Hepatocyte (in vitro differentiated cells): Measurements from ENCODE around the gene COQ10A. TPM values are rescaled to one million over a fixed set of nuclear protein-coding genes. Genes with fewer than 3 reads are reported as not detected.
"Not testable (repeated sequence)": the region's sequence is repeated elsewhere in the genome, so short reads cannot be mapped to it uniquely, and the experiment has no call there.

ENCODE experiments used
- DNase-seq: peaks from one replicate; pipeline ENCODE4 v3.0.0-alpha.2; 2016; ENCODE audit warnings: low spot score
- H2AFZ ChIP-seq: fragments of 200-600 bp; sonication (generic); 2 replicates; pipeline ENCODE4 v1.6.0; 2016; ENCODE audit warnings: antibody characterized with exemption, mild to moderate bottlenecking
- H3K27ac ChIP-seq: fragments of 200-600 bp; sonication (generic); 2 replicates; pipeline ENCODE4 v1.5.1; 2016; ENCODE audit warnings: mild to moderate bottlenecking
- H3K27me3 ChIP-seq: fragments of 200-600 bp; sonication (generic); 2 replicates; pipeline ENCODE4 v1.6.1; 2016
- H3K36me3 ChIP-seq: fragments of 200-600 bp; sonication (generic); replicated peaks from 2 replicates; pipeline ENCODE4 v1.5.1; 2016; ENCODE audit warnings: low read depth; ENCODE audit not compliant: insufficient read depth
- H3K4me1 ChIP-seq: fragments of 200-600 bp; sonication (generic); 2 replicates; pipeline ENCODE4 v1.5.1; 2016; ENCODE audit warnings: mild to moderate bottlenecking, moderate library complexity; ENCODE audit not compliant: insufficient read depth
- H3K4me2 ChIP-seq: fragments of 200-600 bp; sonication (generic); 2 replicates; pipeline ENCODE4 v1.6.0; 2016
- H3K4me3 ChIP-seq: fragments of 200-600 bp; sonication (generic); 2 replicates; pipeline ENCODE4 v1.5.1; 2016; ENCODE audit warnings: mild to moderate bottlenecking
- H3K79me2 ChIP-seq: fragments of 200-600 bp; sonication (generic); 2 replicates; pipeline ENCODE4 v1.6.0; 2017; ENCODE audit warnings: mild to moderate bottlenecking
- H3K9me2 ChIP-seq: fragments of 200-600 bp; sonication (generic); replicated peaks from 2 replicates; pipeline ENCODE4 v1.6.0; 2017; ENCODE audit warnings: mild to moderate bottlenecking; ENCODE audit not compliant: insufficient read depth
- H3K9me3 ChIP-seq: fragments of 200-600 bp; sonication (generic); 2 replicates; pipeline ENCODE4 v1.5.1; 2016; ENCODE audit warnings: low read depth, mild to moderate bottlenecking
- H4K20me1 ChIP-seq: fragments of 200-600 bp; sonication (generic); 2 replicates; pipeline ENCODE4 v1.6.0; 2016; ENCODE audit warnings: mild to moderate bottlenecking; ENCODE audit not compliant: insufficient read depth, poor library complexity, severe bottlenecking
- EZH2 ChIP-seq: fragments of 200-600 bp; sonication (generic); IDR thresholded peaks from 2 replicates; pipeline ENCODE4 v1.6.1; 2016; ENCODE audit warnings: antibody characterized with exemption, mild to moderate bottlenecking, borderline replicate concordance
- EZH2phosphoT487 ChIP-seq: fragments of 200-600 bp; sonication (generic); IDR thresholded peaks from one replicate; pipeline ENCODE4 v1.6.1; 2018; ENCODE audit warnings: antibody characterized with exemption, mild to moderate bottlenecking, low read depth, moderate library complexity; ENCODE audit not compliant: unreplicated experiment, severe bottlenecking
- WGBS: methylation state at CpG from one replicate; pipeline ENCODE4 v1.1.6; 2016; ENCODE audit warnings: low lambda C conversion rate; ENCODE audit errors: missing lambda C conversion rate; 5-methylcytosine and 5-hydroxymethylcytosine counted together
- polyA plus RNA-seq: library from polyadenylated mRNA; unstranded; fragments of >200 nt; fragmentation: Nextera tagmentation; extraction: Ambion mirVana; gene quantifications from 2 replicates; pipeline ENCODE4 v1.2.1, GENCODE V29; 2016
- total RNA-seq: library from RNA; depleted of rRNA; stranded (reverse); fragments of >200 nt; gene quantifications from 2 replicates; pipeline ENCODE4 v1.2.3, GENCODE V29; 2014
- TF ChIP-seq, protein P1 (sequence below): fragments of 200-600 bp; sonication (generic); IDR thresholded peaks from 2 replicates; pipeline ENCODE4 v1.5.1; 2016; ENCODE audit warnings: antibody characterized with exemption, mild to moderate bottlenecking; ENCODE audit not compliant: poor library complexity

The COQ10A gene
- total and polyA plus RNA-seq, 2 experiments from 2014 or later: 8.2 to 10.7 TPM

- no peak overlapping the region for H3K4me3 ChIP-seq
- no peak overlapping the region for H3K27ac ChIP-seq
- no peak overlapping the region for H2AFZ ChIP-seq
- no peak for TF ChIP-seq EZH2
- TF ChIP-seq, protein P1, sequence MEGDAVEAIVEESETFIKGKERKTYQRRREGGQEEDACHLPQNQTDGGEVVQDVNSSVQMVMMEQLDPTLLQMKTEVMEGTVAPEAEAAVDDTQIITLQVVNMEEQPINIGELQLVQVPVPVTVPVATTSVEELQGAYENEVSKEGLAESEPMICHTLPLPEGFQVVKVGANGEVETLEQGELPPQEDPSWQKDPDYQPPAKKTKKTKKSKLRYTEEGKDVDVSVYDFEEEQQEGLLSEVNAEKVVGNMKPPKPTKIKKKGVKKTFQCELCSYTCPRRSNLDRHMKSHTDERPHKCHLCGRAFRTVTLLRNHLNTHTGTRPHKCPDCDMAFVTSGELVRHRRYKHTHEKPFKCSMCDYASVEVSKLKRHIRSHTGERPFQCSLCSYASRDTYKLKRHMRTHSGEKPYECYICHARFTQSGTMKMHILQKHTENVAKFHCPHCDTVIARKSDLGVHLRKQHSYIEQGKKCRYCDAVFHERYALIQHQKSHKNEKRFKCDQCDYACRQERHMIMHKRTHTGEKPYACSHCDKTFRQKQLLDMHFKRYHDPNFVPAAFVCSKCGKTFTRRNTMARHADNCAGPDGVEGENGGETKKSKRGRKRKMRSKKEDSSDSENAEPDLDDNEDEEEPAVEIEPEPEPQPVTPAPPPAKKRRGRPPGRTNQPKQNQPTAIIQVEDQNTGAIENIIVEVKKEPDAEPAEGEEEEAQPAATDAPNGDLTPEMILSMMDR: no peak
- no peak for TF ChIP-seq EZH2phosphoT487
- H4K20me1 ChIP-seq: peaks cover 12% of the 10 kb centered on the region
- no peaks in the 10 kb centered on the region for H3K36me3 ChIP-seq
- no peaks in the 10 kb centered on the region for H3K27me3 ChIP-seq
- H3K9me2 ChIP-seq: no peaks in the 10 kb centered on the region
- 96% methylated on average over 3 of the region's 3 CpGs for WGBS
- no peak for DNase-seq
- H3K79me2 ChIP-seq: peaks cover 22% of the 10 kb centered on the region
- H3K9me3 ChIP-seq: no peaks in the 10 kb centered on the region
- no peak overlapping the region for H3K4me2 ChIP-seq
- H3K4me1 ChIP-seq: peaks cover 18% of the 10 kb centered on the region
These were observed 5.8 kb upstream of the COQ10A start for GRCh38 chr12:56260921-56261320.

GRCh38 chr12:56261503-56262232 is 5.1 kb upstream of the COQ10A start:
- H3K27ac ChIP-seq: peak overlapping the region; percentile 76
- WGBS: 78% methylated on average over 5 of the region's 5 CpGs
- H3K27me3 ChIP-seq: no peaks in the 10 kb centered on the region
- no peaks in the 10 kb centered on the region for H3K9me3 ChIP-seq
- TF ChIP-seq EZH2: no peak
- TF ChIP-seq, protein P1: no peak
- TF ChIP-seq EZH2phosphoT487: no peak
- peaks cover 7% of the 10 kb centered on the region for H4K20me1 ChIP-seq
- H2AFZ ChIP-seq: no peak overlapping the region
- H3K9me2 ChIP-seq: no peaks in the 10 kb centered on the region
- H3K79me2 ChIP-seq: peaks cover 15% of the 10 kb centered on the region
- H3K4me1 ChIP-seq: peaks cover 17% of the 10 kb centered on the region
- H3K4me3 ChIP-seq: no peak overlapping the region
- H3K4me2 ChIP-seq: no peak overlapping the region
- DNase-seq: peak; percentile 54
- no peaks in the 10 kb centered on the region for H3K36me3 ChIP-seq

DNA sequence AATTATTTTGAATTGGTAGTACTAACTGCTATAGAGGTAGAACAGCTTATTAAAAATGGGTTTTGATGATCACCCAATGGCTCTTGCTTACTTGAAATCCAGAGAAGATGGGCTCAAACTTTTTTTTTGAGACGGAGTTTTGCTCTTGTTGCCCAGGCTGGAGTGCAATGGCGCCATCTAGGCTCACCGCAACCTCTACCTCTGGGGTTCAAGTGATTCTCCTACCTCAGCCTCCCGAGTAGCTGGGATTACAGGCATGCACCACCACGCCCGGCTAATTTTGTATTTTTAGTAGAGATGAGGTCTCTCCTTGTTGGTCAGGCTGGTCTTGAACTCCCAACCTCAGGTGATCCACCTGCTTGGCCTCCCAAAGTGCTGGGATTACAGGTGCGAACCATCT is 3.8 kb upstream of the COQ10A start:
- H3K4me3 ChIP-seq, H2AFZ ChIP-seq, DNase-seq, H4K20me1 ChIP-seq, H3K27me3 ChIP-seq, H3K27ac ChIP-seq, H3K4me2 ChIP-seq, H3K9me3 ChIP-seq, H3K36me3 ChIP-seq, H3K79me2 ChIP-seq, H3K9me2 ChIP-seq: not testable (repeated sequence)
- peaks cover 11% of the 10 kb centered on the region for H3K4me1 ChIP-seq
- WGBS: 90% methylated on average over 7 of the region's 7 CpGs

- not testable (repeated sequence) for H3K9me3 ChIP-seq, H3K9me2 ChIP-seq, H3K27me3 ChIP-seq, H4K20me1 ChIP-seq, H3K36me3 ChIP-seq, DNase-seq, H3K79me2 ChIP-seq, H3K4me1 ChIP-seq
- Histone ChIP-seq H3K27ac (peak overlapping the region; percentile 99), H3K4me3 (peak overlapping the region; percentile 94), H2AFZ (peak overlapping the region; percentile 98), H3K4me2 (peak overlapping the region; percentile 91)
- WGBS: 66% methylated on average over 14 of the region's 16 CpGs
These were observed 562 bp upstream of the COQ10A start for GRCh38 chr12:56266068-56266692.
